Measurements from ENCODE around the gene ACSL3. TPM values are rescaled to one million over a fixed set of nuclear protein-coding genes. Genes with fewer than 3 reads are reported as not detected.

The ACSL3 gene
- total RNA-seq, 1 donor from 2014 or later = 95.8 TPM

GRCh38 chr2:222949073-222949472 is 88.2 kb downstream of the ACSL3 start:
- H3K36me3 Mint-ChIP-seq = no peaks in the 10 kb centered on the region
- no peaks in the 10 kb centered on the region for H3K9me3 Mint-ChIP-seq
- peaks cover 5% of the 10 kb centered on the region for H3K4me1 Mint-ChIP-seq (ENCODE audit: unreplicated experiment)
- DNase-seq (ENCODE audit: extremely low spot score, unreplicated experiment) = no peak
- no peak overlapping the region for H3K27ac Mint-ChIP-seq
- peaks cover 23% of the 10 kb centered on the region for H3K27me3 Mint-ChIP-seq
- TF ChIP-seq, protein P1, sequence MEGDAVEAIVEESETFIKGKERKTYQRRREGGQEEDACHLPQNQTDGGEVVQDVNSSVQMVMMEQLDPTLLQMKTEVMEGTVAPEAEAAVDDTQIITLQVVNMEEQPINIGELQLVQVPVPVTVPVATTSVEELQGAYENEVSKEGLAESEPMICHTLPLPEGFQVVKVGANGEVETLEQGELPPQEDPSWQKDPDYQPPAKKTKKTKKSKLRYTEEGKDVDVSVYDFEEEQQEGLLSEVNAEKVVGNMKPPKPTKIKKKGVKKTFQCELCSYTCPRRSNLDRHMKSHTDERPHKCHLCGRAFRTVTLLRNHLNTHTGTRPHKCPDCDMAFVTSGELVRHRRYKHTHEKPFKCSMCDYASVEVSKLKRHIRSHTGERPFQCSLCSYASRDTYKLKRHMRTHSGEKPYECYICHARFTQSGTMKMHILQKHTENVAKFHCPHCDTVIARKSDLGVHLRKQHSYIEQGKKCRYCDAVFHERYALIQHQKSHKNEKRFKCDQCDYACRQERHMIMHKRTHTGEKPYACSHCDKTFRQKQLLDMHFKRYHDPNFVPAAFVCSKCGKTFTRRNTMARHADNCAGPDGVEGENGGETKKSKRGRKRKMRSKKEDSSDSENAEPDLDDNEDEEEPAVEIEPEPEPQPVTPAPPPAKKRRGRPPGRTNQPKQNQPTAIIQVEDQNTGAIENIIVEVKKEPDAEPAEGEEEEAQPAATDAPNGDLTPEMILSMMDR (conservative IDR thresholded peaks at IDR 0.05) = no peak
- no peak overlapping the region for H3K4me3 Mint-ChIP-seq

- Mint-ChIP-seq H3K27ac (no peak overlapping the region), H3K36me3 (no peaks in the 10 kb centered on the region), H3K27me3 (peaks cover 30% of the 10 kb centered on the region), H3K4me3 (no peak overlapping the region), H3K9me3 (no peaks in the 10 kb centered on the region), H3K4me1 (ENCODE audit: unreplicated experiment) (no peaks in the 10 kb centered on the region)
- TF ChIP-seq, protein P1 (conservative IDR thresholded peaks at IDR 0.05) = no peak
- DNase-seq (ENCODE audit: extremely low spot score, unreplicated experiment) = no peak
Measured at GRCh38 chr2:222949690-222950323, 89.0 kb downstream of the ACSL3 start.

DNA sequence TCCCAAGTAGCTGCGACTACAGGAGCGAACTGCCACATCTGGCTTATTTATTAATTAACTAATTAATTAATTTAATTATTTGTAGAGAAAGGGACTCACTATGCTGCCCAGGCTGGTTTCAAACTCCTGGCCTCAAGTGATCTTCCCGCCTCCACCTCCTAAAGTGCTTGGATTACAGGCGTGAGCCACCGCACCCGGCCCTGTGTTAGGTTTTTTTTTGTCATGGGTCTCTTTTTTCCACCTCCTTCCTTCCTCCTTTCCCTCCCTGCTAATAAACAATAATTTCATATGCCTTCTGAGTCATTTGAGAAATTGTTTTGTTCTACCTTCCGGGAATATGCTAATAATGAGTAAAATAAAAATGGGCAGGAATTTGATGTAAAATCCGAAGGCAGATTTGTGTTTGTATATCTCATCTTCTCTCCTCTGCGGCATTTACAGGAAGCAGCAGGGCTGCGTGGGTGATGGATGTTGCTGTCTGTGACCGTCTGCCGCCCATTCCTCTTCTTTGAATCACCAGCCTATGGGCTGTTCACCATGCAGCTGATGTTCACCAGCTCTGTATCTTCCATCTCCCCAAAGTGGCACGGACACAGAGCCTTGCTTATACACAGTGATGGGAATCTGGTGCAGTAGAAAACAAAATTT is 89.9 kb downstream of the ACSL3 start:
- TF ChIP-seq, protein P1 (conservative IDR thresholded peaks at IDR 0.05) = no peak
- Mint-ChIP-seq H3K27ac (no peak overlapping the region), H3K4me1 (ENCODE audit: unreplicated experiment) (no peaks in the 10 kb centered on the region), H3K9me3 (no peaks in the 10 kb centered on the region), H3K27me3 (peaks cover 35% of the 10 kb centered on the region), H3K36me3 (no peaks in the 10 kb centered on the region), H3K4me3 (no peak overlapping the region)
- DNase-seq (ENCODE audit: extremely low spot score, unreplicated experiment) = no peak

- no peaks in the 10 kb centered on the region for H3K36me3 Mint-ChIP-seq
- H3K27me3 Mint-ChIP-seq = peaks cover 39% of the 10 kb centered on the region
- DNase-seq (ENCODE audit: extremely low spot score, unreplicated experiment) = no peak
- H3K9me3 Mint-ChIP-seq = no peaks in the 10 kb centered on the region
- H3K27ac Mint-ChIP-seq = no peak overlapping the region
- TF ChIP-seq, protein P1 (conservative IDR thresholded peaks at IDR 0.05) = no peak
- H3K4me3 Mint-ChIP-seq = no peak overlapping the region
- no peaks in the 10 kb centered on the region for H3K4me1 Mint-ChIP-seq (ENCODE audit: unreplicated experiment)
Measured at GRCh38 chr2:222952204-222952603, 91.4 kb downstream of the ACSL3 start.

DNA sequence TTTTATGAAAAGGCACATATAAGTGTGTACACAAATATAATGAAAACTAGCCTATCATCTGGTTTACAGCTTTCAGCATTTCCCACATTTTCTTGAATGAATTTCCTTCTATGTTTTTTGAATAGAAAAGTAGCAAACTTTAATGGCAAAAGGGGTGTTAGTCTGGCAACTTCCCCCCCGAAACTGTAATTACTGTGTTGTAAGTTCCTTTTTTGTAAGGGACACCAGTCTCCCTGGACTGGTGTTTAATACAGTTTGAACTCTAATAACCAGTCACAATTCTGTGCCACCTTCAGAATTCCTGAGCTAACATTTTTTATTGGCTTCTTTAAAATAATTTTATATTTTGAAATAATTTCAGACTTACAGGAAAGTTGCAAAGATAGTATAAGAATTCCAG is 94.2 kb downstream of the ACSL3 start:
- Mint-ChIP-seq H3K9me3 (no peaks in the 10 kb centered on the region), H3K36me3 (no peaks in the 10 kb centered on the region), H3K27me3 (peaks cover 45% of the 10 kb centered on the region), H3K4me1 (ENCODE audit: unreplicated experiment) (no peaks in the 10 kb centered on the region), H3K27ac (no peak overlapping the region), H3K4me3 (no peak overlapping the region)
- TF ChIP-seq, protein P1 (conservative IDR thresholded peaks at IDR 0.05) = no peak
- no peak for DNase-seq (ENCODE audit: extremely low spot score, unreplicated experiment)
